Chondrocyte (in vitro differentiated cells): ENCODE results near the gene GYPC. TPM values are rescaled to one million over a fixed set of nuclear protein-coding genes. Genes with fewer than 3 reads are reported as not detected.
A peak's percentile ranks its signal among the peaks of the same experiment; 100 is the strongest.
"Not testable (repeated sequence)": the region's sequence is repeated elsewhere in the genome, so short reads cannot be mapped to it uniquely, and the experiment has no call there.

Experiments used
- DNase-seq: peaks from one replicate; pipeline ENCODE4 v3.0.0; 2021; ENCODE audit warnings: mixed read lengths, low spot score
- H3K27ac Mint-ChIP-seq: one replicate; pipeline ENCODE4 v1.8.0; 2021; ENCODE audit warnings: mild to moderate bottlenecking, moderate library complexity, mixed read lengths; ENCODE audit not compliant: unreplicated experiment
- H3K27me3 Mint-ChIP-seq: 2 replicates; pipeline ENCODE4 v1.8.0; 2021; ENCODE audit warnings: low read depth, mixed read lengths
- H3K36me3 Mint-ChIP-seq: 2 replicates; pipeline ENCODE4 v1.8.0; 2021; ENCODE audit warnings: low read depth, mixed read lengths
- H3K4me1 Mint-ChIP-seq: 2 replicates; pipeline ENCODE4 v1.8.0; 2021; ENCODE audit warnings: low read depth, mild to moderate bottlenecking, mixed read lengths
- H3K4me3 Mint-ChIP-seq: one replicate; pipeline ENCODE4 v1.8.0; 2021; ENCODE audit warnings: mild to moderate bottlenecking, moderate library complexity, mixed read lengths; ENCODE audit not compliant: unreplicated experiment
- H3K9me3 Mint-ChIP-seq: 2 replicates; pipeline ENCODE4 v1.8.0; 2021; ENCODE audit warnings: low read depth, mixed read lengths
- CTCF ChIP-seq: fragments of 200-600 bp; sonication (generic); IDR thresholded peaks from 2 replicates; pipeline ENCODE4 v1.5.0; 2021; ENCODE audit warnings: antibody characterized with exemption, mild to moderate bottlenecking, moderate library complexity
- total RNA-seq: library from RNA; stranded (reverse); gene quantifications from 3 replicates; pipeline ENCODE4 v1.2.1, GENCODE V29; 2021

Gene GYPC
- total RNA-seq, 1 donor from 2014 or later: 46.4 TPM

GRCh38 chr2:126686286-126686685, 30.3 kb downstream of the GYPC start:
- H3K9me3 Mint-ChIP-seq: no peaks in the 10 kb centered on the region
- peaks cover 15% of the 10 kb centered on the region for H3K36me3 Mint-ChIP-seq
- no peak for TF ChIP-seq CTCF
- no peaks in the 10 kb centered on the region for H3K27me3 Mint-ChIP-seq
- DNase-seq: no peak
- H3K4me1 Mint-ChIP-seq: no peaks in the 10 kb centered on the region
- no peak overlapping the region for H3K27ac Mint-ChIP-seq
- H3K4me3 Mint-ChIP-seq: no peak overlapping the region

GRCh38 chr2:126686841-126687485, 31.0 kb downstream of the GYPC start:
- Mint-ChIP-seq H3K27ac (no peak overlapping the region), H3K36me3 (peaks cover 14% of the 10 kb centered on the region), H3K4me1 (no peaks in the 10 kb centered on the region), H3K9me3 (no peaks in the 10 kb centered on the region), H3K27me3 (no peaks in the 10 kb centered on the region), H3K4me3 (no peak overlapping the region)
- TF ChIP-seq CTCF: no peak
- no peak for DNase-seq

DNA sequence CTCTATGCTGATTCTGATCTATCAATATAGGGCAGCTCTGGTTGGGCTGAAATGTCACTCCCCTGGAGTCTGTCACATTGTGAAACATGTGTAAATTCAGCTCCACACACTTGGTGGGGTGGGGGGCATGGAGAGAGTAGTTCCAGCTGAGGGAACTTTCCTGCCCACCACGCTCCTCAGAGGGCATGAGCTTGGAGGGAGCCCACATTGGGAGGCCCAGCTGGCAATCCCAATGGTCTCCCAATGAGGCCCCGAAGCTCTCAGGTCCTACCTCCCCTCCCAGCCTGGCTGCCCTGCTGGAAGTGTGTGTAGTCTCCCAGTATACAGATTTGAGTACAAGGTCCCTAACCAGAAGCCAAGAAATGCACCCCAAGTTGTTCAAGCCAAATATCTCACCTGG, 31.5 kb downstream of the GYPC start:
- H3K4me1 Mint-ChIP-seq: no peaks in the 10 kb centered on the region
- no peak overlapping the region for H3K27ac Mint-ChIP-seq
- H3K4me3 Mint-ChIP-seq: no peak overlapping the region
- H3K27me3 Mint-ChIP-seq: no peaks in the 10 kb centered on the region
- peaks cover 16% of the 10 kb centered on the region for H3K36me3 Mint-ChIP-seq
- DNase-seq: no peak
- no peak for TF ChIP-seq CTCF
- no peaks in the 10 kb centered on the region for H3K9me3 Mint-ChIP-seq

DNA sequence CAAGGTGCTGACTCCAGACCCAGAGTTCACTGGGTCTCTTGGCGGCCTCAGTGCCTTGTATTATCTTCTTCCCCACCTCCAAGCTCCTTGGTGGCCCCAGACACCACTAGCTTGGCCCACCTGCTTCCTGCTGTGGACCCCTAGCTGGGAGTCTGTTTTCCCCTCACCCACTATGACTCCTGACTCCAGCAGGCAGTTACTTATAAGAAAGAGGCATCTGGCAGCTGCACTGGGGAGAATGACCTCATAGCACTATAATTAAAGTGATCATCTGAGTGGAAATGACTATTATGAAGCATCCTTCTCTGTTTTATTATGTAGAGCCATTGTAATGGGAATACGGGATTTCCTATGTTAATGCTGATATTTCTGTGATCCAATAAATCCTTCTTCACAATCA, 32.6 kb downstream of the GYPC start:
- not testable (repeated sequence) for DNase-seq
- peaks cover 20% of the 10 kb centered on the region for H3K36me3 Mint-ChIP-seq

GRCh38 chr2:126692241-126692640, 36.3 kb downstream of the GYPC start:
- DNase-seq, H3K27me3 Mint-ChIP-seq, H3K4me3 Mint-ChIP-seq, H3K9me3 Mint-ChIP-seq, H3K4me1 Mint-ChIP-seq: not testable (repeated sequence)
- H3K27ac Mint-ChIP-seq: peak overlapping the region; percentile 20
- H3K36me3 Mint-ChIP-seq: peaks cover 35% of the 10 kb centered on the region

More for the DNA sequence above, 32.6 kb downstream of the GYPC start:
- H3K9me3 Mint-ChIP-seq, H3K4me3 Mint-ChIP-seq, H3K27ac Mint-ChIP-seq, H3K27me3 Mint-ChIP-seq, H3K4me1 Mint-ChIP-seq: not testable (repeated sequence)

GRCh38 chr2:126692934-126693592, 37.1 kb downstream of the GYPC start:
- not testable (repeated sequence) for H3K4me1 Mint-ChIP-seq, DNase-seq, H3K27ac Mint-ChIP-seq, H3K27me3 Mint-ChIP-seq, H3K4me3 Mint-ChIP-seq, H3K9me3 Mint-ChIP-seq
- peaks cover 38% of the 10 kb centered on the region for H3K36me3 Mint-ChIP-seq
